HG02885 (cell line): ENCODE measurements around the gene IQSEC1.

Experiments
- ATAC-seq: cut with Tn5 transposase; IDR thresholded peaks from one replicate; pipeline ENCODE4 v1.9.1; 2021; ENCODE audit warnings: mild to moderate bottlenecking; ENCODE audit not compliant: unreplicated experiment, poor library complexity

IQSEC1 gene

GRCh38 chr3:13052191-13052820, 20.9 kb downstream of the IQSEC1 start:
- ATAC-seq = no peak

GRCh38 chr3:13051581-13051980, 21.6 kb downstream of the IQSEC1 start:
- no peak for ATAC-seq

- ATAC-seq = no peak
Observed at GRCh38 chr3:13051066-13051465, 22.2 kb downstream of the IQSEC1 start.

DNA sequence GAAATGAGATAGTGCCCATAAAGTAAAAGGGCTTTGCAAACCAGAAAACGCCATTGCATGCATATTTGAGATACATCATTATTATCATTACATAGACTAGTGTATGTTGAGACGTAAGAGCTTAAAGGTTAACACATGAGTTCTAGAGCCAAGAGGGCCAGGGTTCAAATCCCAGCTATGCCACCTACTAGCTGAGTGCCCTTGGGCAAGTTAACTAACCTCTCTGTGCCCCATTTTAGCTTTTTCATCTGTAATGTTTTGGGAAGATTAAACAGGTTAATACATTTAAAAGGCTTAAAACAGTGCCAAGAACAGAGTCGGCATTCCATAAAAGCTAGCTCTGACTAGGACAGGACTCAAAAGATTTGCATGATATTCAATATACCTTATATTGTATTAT, 22.8 kb downstream of the IQSEC1 start:
- ATAC-seq = no peak

DNA sequence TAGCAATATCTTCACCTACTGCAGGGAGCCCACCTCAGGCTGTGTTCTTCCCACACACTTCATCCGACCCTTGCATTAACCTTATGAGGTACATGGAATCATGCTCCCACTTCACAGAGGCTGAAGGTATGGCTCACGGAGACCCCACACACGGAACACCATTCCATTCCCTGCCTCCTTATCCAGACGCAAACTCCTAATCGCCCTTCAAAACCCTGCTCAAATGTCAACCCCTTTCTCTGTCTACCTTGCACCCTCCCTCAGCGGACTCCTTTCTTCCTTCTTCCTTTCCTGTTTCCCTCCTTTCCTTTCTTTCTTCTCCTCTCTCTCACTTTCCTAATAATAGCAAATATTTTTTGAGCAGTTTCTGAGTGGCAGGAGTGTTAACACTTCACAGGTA, 23.8 kb downstream of the IQSEC1 start:
- ATAC-seq = no peak

DNA sequence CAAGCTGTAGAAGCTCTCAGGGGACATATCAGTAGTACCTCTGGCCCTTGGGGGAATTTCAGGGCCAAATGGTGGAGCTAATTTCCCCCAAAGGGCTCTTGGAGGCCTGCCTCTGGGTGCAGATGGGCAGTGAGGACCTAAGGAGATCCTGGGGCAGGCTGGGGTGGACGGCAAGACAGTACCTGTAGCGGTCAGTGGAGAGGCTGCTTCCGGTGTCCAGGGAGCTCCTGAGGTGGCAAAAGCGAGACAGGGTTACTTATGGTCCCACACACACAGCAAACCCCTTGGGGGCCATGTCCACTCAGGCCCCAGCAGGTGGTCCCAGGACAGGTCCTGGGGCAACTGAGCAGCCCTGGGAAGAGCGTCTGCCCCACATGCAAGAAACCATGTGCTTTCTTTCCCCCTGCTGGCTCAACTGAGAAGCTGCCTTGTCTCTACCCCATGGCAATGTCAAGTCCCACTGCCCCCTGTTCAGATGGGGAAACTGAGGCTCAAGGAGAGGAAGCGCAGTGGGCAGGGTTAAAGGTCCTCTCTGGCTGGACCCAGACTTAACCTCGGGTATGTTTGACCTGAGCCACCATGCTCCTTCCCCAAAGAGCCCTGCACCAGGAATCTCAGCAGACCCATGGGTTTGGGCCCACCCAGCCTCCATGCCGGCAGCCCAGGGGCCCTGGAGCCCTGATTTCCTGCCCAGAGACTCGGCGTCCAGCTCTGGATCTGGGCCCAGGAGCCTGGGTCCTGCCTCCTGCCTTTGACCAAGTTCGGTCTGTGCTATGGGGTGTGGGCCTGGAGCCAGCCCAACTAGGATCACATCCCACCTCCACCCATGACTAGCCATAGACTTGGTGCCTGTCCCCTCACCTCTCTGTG, 25.7 kb downstream of the IQSEC1 start:
- no peak for ATAC-seq

DNA sequence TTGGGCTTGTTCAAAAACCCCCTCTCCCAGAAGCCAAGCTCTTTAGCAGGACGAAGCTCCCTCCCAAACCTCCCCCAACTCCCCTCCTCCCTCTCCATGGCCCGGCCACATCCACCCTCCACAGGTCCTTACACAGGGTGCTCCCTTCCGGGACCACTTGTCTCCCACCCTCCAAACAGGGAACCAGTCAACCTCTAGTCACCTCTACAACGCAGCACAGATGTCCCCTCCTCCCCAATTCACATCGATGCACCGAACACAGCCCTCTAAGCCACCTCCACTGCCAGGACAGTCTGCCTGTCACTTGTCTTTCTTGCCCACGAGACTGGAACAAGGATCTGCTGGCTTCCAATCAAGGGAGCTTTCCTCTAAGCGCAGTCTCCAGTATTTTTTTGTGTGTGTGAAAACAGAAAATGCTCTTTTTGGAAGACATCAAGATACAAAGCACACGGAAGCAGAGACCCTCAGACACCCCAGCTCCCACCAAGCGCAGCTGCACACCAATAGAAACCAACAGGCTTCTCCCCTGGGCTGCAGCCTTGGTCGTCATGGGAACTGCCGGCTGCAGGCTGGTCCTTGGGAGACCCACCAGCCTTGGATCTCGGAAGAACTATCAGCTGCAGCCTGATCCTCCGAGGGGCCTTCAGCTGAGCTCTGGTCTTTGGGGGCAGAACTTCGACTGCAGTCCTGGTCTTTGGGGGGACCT, 26.5 kb downstream of the IQSEC1 start:
- peak; percentile 11 for ATAC-seq

DNA sequence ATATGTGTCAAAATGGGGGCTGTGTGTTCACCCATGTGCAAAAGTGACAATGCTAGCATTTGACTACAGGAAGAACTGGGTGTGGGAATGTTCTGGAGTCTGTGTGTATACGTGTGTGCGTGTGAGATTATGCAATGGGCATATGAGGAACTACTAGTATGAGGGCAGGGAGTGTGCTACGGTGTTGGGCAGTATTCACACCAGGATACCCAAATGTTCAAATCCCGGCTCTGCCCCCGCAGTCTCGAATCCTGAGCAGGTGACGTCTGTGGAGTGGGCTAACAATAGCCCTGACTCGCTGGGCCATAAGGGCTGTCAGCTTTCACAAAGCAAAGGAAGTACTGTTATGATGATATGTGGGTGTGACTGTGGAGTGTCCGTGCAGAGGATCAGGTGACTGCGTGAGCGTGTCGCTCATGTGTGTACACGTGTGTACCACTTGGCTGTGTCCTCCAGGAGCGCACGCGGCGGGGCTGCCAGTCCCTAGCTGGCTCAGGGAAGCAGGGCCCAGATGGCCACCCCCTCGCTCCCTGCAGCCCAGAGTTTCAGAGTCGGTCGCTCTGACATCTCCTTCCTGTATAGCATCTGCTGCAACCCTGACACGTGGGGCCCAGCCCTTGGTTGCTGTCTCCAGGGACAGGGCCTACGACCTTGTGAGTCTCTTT, 27.2 kb downstream of the IQSEC1 start:
- peak; percentile 83 for ATAC-seq

DNA sequence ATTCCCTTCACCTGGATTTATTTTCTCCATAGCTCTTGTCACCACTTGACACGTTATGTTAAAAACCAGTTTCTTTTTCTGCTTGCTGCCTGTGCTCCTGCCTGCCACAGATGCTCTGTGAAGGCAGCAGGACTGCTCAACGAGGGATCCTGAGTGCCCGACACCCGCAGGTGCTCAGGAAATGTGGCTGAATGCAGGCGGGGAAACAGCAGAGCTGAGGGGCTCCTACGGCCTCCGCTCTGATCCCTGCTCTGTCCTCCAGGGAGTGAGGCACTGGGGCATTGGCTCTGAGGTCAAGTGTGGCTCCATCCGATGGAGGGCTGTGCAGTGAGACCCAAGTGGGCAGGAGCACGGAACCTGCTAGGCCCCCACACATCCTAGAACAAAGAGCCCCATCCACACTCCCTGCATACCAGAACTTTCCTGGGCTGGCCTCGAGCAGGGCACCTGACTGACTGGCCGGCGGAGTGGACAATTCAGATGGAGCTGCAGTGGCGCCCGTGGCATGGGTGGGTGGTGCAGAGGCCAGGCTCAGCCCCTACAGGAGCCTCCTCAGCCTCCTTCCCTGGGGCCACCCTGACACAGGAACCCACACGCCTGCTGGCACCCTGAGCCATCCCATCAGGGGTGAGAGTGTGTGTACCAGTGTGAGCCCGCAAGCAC, 27.9 kb downstream of the IQSEC1 start:
- ATAC-seq = no peak

DNA sequence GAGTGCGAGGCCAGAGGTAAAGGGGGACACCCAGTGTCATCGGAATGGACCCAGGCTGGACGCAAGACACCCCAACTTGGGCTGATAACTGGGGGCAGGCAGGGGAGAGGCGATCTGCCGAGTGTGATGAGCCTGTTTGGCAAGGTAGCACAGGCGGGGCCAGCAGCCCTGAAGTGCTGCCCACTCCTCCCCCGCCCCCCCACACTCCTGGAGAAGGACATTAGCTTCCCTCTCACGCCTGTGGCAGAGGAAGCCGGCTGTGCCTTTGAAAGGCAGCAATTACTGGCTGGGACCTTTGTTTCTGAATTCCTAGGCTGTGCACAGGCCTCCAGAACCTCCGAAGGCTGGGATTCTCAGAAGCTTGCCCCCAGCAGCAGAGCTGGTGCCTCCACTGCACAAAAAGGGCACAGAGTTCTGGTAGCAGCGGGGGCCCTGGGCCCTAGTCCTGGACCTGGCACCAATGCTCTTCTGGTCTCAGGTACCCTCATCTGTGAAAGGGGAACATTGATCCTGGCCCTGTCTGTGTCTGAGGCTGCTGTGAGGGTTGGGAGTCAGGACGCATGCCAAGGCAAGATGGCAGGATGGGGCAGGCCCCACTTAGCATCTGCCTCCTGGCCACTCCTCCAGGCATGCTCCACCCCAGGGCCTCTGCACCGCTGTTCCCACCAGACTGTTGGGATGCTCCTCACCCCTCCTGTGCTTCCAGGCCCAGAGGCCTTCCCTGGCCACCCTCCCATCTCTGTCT, 28.6 kb downstream of the IQSEC1 start:
- ATAC-seq = no peak

- ATAC-seq = no peak
Observed at GRCh38 chr3:13043656-13044055, 29.6 kb downstream of the IQSEC1 start.

DNA sequence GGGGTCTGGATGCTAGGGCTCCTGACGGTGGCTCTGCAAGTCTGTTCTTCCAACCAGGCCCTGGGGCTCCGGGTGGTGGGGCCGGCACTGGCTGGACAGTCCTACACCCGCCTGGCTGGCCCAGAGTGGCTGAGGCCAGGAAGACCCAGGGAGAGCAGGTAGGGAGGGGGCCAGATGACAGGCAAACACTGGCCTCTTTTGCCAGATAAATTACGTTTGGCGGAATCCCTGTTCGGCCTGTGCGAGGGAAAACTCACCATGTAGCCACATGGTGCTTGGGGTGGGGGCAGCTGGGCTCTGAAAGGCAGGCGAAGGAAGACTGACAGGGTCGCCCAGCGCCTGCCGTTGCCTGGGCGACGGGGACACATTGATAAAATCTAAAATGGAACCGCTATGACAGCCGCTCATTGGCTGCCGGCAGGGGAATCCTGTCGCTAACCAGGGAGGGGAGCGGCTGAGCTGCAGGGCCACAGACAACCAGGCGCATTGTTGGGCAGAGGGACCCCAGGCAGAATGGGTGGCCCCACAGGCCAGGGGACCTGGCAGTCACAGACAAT, 30.4 kb downstream of the IQSEC1 start:
- ATAC-seq = no peak

DNA sequence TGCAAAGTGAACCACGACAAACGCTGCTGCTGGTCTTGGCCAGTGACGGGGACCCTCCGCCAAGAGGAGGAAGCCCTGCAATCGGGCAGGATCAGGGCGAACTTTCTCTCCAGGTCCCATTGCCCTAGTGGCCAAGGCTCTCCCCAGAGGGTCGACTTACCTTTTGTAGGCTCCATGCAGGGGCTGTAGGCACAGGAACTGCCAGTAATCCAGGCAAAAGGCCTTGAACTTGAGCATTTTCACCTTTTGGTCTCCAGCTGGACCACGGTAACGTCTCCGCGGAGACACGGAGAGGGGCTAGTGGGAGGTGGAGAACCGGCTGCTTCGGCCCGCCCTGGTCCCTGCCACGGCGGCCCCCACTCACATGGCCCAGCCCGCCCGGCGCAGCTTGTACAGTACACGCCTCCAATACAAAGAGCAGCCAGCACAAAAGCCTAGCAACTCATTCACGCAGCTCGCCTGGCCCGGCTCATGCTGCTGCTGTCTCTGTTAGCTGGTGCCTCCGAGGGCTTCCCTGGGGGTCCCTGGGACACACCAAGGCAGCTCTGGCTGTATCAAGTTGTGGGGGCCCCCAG, 31.0 kb downstream of the IQSEC1 start:
- no peak for ATAC-seq

DNA sequence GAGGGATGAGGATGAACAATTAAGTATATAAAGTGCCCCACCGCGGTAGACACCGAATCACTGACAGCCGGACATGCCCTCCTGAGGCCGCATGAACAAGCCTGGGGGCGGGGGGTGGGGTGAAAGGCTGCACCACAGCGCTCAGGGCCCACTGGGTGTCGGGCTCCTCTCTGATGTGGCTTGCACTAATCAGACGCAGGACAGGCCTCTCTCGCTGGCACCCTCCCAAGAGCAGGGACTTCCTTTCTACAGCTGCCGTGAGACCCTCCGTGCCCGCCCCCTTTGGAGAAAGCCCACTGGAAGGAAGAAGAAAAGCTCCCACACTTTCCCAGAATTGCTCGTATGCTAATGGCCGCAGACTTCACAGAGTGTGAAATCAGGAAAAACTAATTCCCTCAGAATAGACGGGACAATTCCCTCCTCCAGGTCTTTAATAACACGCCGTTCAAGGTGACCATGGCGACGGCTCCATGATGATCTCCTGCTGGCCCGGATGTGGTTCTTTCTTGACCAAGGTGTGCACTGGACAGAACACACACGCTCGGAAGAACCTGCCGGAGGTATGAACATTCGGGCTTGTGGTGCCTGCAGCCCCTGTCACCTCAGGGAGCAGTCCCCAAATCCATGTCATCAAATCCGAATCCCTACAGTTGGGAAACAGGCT, 32.0 kb downstream of the IQSEC1 start:
- ATAC-seq = no peak

DNA sequence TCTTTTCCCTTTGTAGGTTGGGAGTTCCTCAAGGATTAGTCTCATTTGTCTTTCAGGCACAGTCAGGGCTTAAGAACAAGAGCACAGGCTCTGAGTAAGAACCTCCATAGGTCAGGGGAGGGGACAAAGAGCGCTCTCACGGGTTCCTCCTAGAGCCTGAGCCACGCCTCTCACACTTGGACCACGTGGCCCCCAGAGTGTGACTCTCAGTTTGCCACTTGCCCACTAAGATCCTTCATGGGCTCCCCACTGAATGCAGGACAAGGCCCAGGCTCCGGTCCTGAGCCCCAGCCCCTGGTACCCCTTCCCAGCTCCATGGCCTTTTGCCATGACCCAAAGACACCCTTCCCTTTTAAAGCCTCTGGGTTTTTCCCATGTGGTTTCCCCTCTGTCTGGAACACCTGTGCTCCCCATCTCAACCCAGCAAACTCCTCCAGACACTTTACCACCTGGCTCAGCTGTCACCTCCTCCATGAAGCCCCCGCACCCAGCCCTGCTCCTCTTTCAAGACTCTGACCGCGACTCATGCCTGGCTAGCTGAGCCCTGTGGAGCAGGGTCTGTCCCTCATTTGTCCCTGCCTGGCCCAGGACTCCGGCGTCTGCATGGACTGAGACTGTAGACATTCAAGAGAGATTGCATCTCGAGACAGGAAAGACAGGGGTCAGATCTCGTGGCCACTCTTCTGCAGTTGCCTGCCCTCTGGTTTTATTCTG, 32.7 kb downstream of the IQSEC1 start:
- peak; percentile 93 for ATAC-seq

DNA sequence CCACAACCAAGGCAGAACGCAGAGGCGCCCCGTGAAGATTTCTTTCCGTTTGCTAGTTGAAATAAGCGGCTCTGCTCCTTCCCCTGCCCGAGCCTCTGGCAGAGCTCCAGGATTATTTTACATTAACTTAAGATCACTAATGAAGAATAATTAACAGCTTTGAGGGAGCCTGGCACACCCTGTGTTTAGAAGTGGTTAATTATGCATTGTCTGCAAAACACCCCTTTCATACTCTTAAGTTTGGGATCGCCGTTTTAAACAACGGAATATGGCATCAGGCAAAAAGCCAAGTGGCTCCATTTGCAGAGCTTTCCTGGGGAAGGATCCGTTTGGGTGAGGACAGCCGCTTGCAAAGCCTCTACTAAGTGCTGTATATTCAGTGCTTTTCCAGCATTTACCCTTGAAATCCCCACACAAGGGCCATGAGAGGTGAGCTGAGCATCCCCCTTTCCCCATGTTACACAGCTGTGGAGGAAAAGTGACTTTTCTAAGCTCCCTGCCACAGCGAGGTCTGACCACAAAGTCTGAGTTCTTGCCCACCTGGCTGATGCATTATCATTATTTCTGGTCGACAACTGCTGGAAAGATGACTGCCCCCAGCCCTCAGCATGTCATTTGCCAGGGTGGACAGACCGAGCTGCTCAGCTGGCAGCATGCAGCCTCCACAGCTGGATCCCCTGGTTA, 33.9 kb downstream of the IQSEC1 start:
- no peak for ATAC-seq

- ATAC-seq = no peak
Observed at GRCh38 chr3:13037458-13038117, 35.6 kb downstream of the IQSEC1 start.
